ENCODE data around the gene ACAN.
A peak's percentile ranks its signal among the peaks of the same experiment; 100 is the strongest.

Gene ACAN

GRCh38 chr15:88897142-88897455, 93.9 kb downstream of the ACAN start:
- Histone ChIP-seq H3K27me3 (ENCODE audit: insufficient read depth, poor library complexity, severe bottlenecking) (peaks cover 30% of the 10 kb centered on the region), H3K27ac (replicated peaks) (no peak overlapping the region), H3K4me3 (replicated peaks; ENCODE audit: insufficient read depth, low read length) (no peak overlapping the region)
- no peak for DNase-seq (ENCODE audit: low read depth in 1 of 2, low spot score in 1 of 2)
- TF ChIP-seq REST (IDR thresholded peaks at IDR 0.05; ENCODE audit: insufficient replicate concordance, low read depth) (no peak), POLR2AphosphoS5 (IDR thresholded peaks at IDR 0.05; ENCODE audit: low read depth) (no peak), GABPA (IDR thresholded peaks at IDR 0.05; ENCODE audit: low read depth) (no peak), SPI1 (IDR thresholded peaks at IDR 0.05; ENCODE audit: borderline replicate concordance, low read depth) (no peak)

DNA sequence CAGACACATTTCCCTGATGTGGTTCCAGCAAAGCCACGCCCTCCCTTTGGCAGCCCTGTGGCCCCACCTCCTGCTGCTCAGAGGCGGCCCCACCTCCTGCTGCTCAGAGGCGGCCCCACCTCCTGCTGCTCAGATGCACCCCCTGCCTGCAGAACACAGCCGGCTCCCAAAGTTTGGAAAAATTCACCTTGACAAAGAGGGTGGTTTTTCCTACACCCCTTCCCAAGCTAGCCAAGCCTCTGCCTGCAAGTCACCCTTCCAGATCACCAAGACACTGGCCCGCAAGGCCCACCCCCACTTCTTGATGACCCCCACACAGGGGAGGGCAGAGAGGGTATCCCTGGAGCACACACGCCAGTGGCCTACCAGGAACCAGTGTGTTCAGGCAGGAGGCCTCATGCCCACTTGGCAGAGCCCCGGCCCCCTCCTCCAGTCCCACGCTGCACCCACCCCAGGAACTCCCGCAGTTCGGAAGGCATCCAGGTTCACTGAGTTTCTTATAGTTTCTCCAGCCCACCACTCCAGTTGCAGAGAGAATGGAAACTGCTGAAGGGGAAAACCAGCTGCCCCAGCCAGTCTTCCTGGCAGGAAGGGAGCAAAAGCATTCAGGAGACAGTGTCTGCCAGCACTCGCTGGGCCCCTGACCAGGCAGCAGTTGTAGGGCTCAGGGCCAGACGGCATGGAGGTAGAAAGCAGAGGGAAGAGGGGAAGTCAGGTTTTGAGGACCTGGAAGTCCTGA, 94.4 kb downstream of the ACAN start:
- TF ChIP-seq SPI1 (IDR thresholded peaks at IDR 0.05; ENCODE audit: borderline replicate concordance, low read depth) (no peak), GABPA (IDR thresholded peaks at IDR 0.05; ENCODE audit: low read depth) (no peak), POLR2AphosphoS5 (IDR thresholded peaks at IDR 0.05; ENCODE audit: low read depth) (no peak), REST (IDR thresholded peaks at IDR 0.05; ENCODE audit: insufficient replicate concordance, low read depth) (no peak)
- TF ChIP-seq, protein P1, sequence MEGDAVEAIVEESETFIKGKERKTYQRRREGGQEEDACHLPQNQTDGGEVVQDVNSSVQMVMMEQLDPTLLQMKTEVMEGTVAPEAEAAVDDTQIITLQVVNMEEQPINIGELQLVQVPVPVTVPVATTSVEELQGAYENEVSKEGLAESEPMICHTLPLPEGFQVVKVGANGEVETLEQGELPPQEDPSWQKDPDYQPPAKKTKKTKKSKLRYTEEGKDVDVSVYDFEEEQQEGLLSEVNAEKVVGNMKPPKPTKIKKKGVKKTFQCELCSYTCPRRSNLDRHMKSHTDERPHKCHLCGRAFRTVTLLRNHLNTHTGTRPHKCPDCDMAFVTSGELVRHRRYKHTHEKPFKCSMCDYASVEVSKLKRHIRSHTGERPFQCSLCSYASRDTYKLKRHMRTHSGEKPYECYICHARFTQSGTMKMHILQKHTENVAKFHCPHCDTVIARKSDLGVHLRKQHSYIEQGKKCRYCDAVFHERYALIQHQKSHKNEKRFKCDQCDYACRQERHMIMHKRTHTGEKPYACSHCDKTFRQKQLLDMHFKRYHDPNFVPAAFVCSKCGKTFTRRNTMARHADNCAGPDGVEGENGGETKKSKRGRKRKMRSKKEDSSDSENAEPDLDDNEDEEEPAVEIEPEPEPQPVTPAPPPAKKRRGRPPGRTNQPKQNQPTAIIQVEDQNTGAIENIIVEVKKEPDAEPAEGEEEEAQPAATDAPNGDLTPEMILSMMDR (IDR thresholded peaks at IDR 0.05; ENCODE audit: insufficient read depth, low read length) = no peak
- peak; percentile 31 to 63 for DNase-seq (ENCODE audit: low read depth in 1 of 2, low spot score in 1 of 2)
- H3K27ac ChIP-seq (replicated peaks) = no peak overlapping the region
- H3K27me3 ChIP-seq (ENCODE audit: insufficient read depth, poor library complexity, severe bottlenecking) = peaks cover 30% of the 10 kb centered on the region
- H3K4me3 ChIP-seq (replicated peaks; ENCODE audit: insufficient read depth, low read length) = no peak overlapping the region

- H3K27ac ChIP-seq (replicated peaks) = no peak overlapping the region
- no peak for DNase-seq (ENCODE audit: low read depth in 1 of 2, low spot score in 1 of 2)
- H3K4me3 ChIP-seq (replicated peaks; ENCODE audit: insufficient read depth, low read length) = no peak overlapping the region
- TF ChIP-seq REST (IDR thresholded peaks at IDR 0.05; ENCODE audit: insufficient replicate concordance, low read depth) = no peak
- no peak for TF ChIP-seq GABPA (IDR thresholded peaks at IDR 0.05; ENCODE audit: low read depth)
- TF ChIP-seq, protein P1 (IDR thresholded peaks at IDR 0.05; ENCODE audit: insufficient read depth, low read length) = no peak
- TF ChIP-seq POLR2AphosphoS5 (IDR thresholded peaks at IDR 0.05; ENCODE audit: low read depth) = no peak
- peaks cover 30% of the 10 kb centered on the region for H3K27me3 ChIP-seq (ENCODE audit: insufficient read depth, poor library complexity, severe bottlenecking)
These were observed 95.5 kb downstream of the ACAN start for GRCh38 chr15:88898736-88899135.
